Hepatic stellate cell (primary cell): ENCODE results near the gene ZNF608.

ENCODE experiments used
- DNase-seq: peaks from one replicate; pipeline ENCODE4 v3.0.0; 2011; ENCODE audit warnings: low spot score

Gene ZNF608

DNA sequence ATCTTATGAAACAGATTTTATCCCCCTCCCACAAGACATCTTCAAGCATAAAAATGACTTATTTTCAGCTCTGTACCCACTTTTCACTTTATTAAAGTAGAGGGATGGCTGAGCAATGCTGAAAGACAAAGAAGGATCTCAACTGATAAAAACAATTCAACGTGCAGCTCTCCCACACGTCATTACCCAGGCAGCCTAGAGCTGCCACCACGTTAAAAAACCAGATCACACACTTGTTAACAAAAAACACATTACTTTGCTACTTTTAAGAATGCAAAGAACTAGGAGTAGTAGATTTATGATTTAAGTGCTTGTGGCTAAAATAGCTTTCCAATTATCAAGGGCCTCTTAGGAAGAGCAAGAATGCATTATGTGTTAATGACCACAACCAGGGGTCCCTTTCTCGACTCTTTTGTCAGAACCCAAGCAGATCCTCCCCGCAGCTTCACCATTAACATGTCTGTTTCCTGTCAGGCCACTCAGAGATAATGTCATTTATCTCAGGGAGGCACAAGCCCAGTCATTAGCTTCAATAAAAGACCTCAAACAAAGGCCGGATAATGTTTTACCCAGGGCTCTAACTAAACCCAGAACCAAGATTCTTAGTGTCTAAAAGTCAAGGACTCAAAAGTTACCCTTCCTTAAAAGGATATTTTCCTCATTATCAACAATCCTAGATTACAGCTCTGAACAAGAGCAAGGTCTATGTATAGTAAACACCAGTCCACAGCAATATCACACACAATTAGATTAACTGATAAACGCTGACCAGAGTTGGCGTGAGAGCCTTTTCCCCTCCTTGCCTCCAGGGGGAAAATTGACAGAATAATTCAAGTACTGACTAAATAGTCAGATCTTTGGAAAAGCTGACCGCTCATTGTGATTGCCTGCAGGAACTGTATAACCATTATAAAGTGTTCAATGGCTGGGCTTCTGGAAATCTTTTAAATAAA, 7.5 kb downstream of the ZNF608 start:
- DNase-seq: no peak

DNA sequence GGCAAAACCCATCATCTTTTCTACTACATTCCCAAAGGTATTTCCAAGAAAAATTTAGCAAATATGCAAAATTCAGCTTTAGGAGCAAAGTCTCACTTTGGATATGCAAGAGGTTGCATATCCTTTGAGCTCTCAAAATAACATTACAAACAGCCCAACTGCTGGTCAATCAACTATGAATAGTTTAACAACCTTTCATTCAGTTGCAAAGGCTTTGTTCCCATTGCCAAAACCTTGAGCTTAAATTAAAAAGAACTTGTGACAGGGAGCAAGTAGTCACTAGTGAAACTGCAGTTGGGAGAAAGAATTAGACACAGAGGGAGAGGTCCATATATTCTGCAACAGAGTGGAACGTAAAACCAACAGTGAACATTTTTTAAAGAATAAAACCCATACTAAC, 8.8 kb downstream of the ZNF608 start:
- DNase-seq: no peak

DNA sequence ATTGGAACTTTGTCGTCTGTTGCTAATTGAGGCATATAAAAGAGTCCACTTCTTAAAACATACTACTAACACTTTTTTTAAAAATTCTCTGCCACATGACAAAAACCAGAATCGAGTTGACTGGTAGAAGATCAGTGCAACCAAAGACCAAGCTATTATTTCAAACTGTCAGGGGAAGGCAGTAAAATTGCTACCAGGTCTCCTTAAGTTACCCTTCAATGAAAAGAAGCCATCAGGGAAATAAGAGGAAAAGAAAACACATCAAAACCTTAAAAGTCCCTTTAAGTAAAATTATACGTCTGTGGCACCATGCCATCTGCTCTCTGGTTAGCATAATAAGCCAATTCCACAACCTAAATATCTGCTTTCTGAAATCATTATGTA, 9.6 kb downstream of the ZNF608 start:
- no peak for DNase-seq

DNA sequence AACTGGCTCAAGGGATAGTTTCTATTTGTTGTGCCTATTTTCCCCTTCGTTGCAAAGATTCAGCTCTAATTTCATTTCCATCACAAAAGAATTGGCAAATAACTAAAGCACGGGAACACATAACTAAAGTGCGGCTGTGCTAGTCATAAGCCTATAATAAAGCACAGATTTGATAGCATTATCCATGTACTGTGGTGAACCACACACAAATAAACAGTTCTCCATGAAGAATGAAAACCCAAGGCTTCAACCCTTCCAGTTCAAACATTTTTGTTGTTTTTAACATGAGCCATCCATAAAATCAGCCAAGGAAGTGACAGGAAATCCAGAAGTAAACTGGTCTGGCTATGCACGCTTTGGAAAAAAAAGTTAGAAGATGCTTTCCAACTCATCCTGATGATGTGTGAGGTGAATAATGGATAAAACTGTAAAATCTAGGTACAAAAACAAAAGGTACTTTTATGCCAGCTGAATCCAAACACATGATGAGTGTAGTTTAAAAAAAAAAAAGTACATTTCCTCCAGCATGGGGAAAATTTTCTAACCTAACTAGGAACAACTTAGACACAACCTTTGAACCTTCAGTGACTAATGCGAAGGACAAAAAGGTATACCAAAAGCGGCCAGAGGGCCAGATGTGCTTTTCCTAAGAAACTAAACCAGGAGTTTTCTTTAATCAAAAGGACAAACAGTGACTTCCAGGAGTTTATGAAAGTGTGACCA, 10.2 kb downstream of the ZNF608 start:
- peak; percentile 77 for DNase-seq

DNA sequence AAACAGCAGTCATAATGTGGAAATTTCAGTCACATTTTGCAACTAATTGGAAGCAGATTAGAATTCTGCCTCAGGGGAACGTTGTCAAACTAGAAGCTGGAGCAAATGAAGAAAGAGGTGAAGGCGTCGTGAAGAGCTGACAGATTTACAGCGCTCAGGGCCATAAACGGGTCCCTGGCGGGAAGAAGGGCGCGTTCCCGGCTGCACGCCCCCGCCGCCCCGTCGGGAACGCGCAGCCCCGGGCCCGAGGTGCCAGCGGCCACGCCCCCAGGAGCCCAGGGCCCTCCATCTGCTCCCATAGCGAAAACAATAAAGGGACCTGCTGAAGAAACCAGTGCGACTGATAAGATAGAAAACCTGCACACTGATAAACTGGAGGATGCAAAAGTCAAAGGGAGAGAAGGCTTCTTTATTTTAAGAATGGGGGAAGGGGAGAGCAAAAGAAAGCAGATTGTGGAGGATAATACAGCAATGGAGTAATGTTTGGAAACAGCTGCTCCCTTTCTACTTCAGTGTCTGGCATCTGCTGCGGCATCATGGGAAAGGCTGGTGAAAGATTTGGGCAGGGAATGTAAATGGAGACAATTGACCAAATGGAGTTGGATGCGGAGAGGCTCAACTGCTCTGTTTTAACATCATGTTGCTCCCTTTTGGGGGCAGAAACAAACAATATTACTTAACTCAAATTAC, 11.1 kb downstream of the ZNF608 start:
- no peak for DNase-seq

DNA sequence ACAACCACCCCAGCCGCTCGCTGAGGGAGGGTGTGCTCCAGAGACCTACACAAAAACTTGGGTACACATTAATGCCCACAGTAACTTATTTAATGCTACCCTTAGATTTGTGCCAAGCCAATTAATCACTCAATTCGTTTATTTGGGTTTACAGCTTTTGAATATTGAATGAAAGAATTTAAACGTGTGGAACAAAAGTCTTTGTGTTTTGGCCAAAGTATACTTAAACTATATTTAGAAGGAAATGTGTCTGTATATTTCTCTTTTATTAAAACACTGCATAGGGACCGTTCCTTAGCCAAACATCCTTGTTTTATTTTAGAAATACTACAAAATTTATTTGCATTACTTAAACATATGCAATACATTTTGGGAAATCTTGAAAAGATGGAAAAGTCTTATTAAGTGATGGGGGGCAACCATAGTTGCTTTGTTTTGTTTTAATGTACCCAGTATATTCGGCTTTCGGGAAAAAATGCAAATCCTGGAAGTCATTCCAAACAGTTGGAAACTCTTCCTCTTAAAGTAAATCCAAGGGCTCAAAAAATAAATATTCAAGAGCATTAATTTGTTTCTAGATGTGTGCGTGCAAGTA, 11.8 kb downstream of the ZNF608 start:
- no peak for DNase-seq

DNA sequence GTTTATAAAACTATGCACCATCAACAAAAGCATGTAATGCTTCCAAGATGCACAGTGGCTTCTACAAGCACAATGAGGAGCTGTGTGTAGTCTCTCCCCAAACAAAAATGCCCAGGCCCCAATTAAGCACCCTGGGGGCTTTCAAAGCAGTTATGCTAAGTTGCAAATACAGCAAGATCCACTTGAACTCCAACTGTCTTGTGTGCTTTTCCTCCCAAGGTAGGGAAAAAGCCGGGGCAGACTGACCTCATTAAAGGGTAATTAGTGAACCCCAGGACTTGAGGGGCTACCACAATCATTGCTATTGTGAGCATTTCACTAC, 13.1 kb downstream of the ZNF608 start:
- DNase-seq: no peak

DNA sequence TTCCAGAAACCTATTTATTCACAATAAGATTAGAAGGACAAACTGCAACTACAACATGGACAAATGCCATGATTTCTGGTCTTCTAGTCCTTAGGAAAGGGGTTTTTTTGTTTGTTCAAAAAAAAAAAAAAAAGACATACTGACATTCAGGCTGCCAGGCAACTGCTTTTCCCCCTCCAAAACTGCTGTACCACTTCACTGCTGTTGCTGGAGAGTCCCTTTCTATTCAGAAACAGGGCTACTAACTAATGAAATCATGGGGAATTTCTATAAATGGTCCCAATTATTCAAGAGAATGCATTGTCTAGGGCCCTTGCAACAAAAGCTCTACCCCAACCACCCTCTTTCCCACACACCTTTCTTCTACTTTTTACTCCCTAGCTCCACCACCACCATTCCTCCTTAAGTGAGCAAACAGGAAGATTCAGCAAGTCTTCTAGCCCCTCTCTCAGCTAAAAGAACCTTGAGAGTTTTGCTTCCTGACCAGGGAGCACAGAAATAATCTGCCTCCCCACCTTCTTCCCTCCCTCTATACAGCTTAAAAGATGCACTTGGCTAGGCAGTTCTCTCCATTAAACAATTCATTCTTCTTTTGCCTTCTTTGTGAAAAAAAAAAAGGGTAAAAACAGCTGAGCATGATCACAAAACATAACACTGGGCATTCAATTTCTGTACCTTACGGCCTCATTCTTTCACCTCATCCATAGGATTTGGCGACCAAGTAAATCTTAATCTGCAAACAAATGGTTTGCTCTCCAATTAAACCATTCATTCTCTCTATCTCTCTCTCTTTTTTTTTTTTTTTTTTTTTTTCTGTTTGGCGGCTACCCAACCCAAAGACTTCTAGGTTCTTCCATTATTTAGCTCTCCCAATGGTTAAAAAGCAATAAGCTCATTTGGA, 13.8 kb downstream of the ZNF608 start:
- no peak for DNase-seq

DNA sequence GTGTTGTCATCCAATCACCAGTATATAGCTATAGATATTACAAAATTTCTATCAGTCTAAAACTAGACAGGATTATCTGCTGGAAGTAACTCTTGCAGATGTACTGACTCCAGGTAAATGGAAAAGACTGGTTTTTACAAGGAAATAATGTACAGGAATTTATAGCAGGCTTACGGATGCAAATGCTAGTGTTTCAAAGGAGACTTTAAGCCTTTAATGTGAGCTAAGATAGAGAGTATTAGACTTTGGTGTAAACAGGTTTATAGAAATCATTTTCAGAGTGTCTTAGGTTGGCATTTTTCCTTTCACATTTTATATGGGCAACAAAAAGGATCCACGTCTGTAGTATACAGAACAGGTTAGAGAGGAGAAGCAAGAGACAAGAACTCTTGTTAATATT, 16.1 kb downstream of the ZNF608 start:
- DNase-seq: no peak

DNA sequence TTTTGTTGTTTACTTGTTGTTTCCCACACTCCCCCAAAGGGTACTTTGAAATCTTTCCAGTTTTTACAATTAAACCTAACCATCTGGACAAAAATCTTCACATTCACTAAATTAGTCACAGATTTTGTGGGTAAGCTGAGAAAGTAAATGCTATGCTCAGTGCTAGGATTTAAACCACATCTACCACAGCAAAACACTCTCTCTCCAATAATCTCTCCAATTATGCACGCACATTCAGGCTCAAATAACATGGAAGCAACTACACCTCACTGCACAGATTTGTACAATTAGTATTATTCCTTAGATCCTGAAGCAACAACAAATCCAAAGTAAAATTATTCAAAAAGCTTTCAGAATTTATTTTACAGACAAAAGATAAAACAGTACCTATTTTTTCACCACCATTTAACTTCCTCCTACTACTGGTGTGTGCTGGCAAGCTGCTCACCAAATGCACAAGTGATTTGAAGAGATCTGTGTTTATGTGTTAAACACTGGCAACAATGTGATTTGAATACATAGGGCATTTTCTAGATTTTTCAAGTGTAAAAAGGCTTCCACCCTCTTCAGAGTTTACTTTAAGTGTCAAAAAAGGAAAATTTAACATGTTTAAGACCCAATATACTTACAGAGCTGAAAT, 16.6 kb downstream of the ZNF608 start:
- DNase-seq: no peak

DNA sequence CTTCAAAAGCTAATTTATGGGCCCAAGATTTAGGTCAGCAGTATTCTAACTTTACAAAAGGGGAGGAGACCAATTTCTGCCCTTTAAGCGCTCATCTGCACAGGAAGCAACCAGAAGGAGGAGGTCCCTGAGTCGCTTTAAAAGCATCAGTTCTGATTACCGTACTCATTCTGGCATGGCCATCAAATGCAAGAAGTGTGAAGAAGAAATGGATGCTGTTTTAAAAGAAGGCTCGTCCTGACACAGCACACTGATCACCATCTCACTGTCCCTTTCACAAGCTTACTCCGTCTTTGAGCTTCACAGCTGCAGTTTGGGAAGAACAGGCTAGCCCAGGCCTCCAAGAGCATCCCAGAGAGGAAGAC, 17.5 kb downstream of the ZNF608 start:
- no peak for DNase-seq

DNA sequence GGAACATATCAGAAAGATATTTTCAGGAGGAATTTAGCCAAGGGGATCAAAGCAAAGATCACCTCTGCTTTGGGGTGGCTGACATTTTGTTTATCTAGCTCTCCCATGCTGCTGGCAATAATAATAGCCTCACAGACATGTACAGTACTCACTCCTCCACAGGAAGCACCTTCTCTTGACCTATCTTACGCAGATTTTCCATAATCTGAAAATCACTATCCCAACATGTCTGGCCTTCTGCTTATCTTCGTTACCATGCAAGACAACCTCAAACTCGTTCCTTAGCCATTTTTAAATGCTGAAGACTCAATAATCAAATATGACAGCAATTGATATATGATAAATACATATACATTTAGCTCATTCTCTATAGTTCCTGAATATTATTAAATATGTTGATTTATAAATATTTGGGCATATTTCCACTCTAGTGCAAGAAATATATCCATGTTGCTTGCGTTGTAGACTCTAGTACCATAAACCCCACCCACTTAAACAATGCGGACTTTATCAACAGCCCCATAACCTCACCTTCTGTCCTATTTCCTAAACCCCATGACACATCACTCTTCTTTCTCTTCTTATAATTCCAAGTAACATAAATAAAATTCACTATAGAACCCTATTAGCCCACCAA, 18.0 kb downstream of the ZNF608 start:
- no peak for DNase-seq

DNA sequence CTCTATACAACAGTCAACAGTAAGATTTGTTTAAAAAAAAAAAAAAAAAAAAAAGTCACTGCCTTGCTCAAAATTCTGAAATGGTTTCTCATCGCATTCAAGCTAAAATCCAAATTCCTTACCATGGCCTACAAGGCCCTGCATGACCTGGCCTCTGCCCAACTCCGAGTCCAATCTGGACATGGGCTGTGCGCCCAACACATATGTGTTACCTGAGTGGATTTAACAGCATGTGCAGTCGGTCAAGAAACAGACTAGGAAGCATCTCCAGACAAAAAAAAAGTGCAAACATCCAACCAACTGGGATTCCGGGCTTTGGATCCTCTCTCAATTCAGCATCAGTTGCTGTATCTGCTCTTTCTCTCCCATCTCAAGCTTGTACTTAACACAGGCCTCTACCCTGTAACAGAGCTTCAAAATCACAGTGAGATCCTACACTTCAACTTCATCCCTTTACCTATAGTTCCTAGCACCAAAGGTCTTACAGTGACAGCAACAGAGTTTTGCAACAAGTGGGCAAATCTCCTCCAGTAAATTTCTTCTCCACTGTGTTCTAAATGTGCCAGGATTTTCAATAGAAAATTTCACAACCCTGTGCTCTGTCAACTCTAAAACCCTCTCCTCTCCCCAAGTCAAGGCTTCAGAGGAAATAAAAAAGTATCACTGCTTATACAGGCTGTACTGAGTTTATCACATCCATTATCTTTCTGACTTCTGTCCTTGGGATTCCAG, 19.6 kb downstream of the ZNF608 start:
- no peak for DNase-seq

DNA sequence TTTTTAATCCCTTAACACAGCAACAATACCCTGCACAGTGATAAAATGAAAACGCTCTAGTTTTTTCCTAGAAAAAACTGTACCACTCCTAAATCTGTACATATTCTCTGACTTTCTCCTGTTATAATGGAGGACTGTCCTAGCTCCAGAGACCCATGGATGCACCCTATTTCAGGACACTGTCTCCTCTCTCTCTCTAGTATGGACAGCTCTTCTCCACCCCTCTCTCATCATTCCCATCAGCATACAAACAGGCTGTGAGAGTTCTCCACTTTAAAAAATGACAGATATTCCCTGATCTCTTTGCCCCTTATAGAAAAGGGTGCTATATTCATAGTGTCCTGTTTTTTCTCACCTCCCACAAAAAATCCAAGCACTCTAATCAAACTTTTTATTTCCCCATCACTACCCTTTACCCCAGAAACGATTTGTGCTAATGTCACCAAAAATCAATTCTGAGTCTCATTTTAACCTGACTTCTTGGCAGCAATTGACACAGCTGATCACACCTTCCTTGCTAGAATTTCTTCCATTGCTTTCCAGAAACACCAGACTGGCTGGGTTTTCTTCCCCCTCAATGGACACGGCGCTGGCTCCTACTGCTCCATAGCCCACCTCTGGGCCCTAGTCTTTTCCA, 20.7 kb downstream of the ZNF608 start:
- no peak for DNase-seq

DNA sequence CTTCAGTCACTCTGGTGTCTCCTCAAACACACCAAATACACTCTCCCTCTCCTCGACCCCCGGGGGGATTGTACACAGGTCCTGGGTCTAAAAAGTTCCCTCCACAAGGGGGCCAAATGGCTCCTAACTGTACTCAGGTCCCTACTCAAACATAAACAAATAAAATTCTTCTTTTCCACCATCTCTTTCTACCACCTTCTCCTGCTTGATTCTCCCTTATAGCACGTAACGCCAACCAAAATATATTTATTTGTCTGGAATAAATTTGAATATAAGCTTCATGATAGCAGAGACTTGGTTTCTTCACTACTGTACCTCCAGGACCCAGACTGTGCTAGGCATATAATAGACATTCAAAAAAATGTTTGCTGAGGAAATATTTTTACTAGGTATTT, 21.4 kb downstream of the ZNF608 start:
- DNase-seq: no peak

DNA sequence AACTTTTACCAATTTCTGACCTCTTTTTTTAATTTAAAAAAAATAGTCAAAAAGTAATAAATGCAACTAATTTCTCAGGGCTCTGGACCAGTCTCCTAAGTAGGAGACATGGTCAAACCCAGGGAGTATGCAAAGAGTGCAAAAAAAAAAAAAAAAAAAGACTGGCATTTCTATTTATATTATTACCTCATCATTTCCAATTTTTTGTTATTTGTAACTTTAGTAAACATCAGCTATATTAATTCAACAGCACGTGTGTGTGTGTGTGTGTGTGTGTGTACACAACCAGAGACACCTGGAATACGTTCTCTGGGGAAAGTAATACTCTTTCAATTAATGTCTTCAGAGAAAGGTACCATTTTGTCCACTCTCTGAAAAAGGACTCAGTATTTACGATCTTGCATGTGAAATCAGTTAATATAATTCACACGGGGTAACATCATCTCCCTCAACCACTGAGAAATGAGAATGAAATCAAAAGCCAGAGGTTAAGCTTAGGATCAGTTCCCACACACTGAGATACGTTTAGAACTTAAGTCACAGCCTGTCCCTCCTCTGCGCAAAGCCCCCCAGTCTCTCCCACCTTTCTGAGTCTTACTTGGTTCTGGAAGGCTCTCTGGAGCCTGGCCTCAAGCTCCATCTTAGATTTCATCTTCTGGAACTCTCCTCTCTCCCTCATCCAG, 21.9 kb downstream of the ZNF608 start:
- DNase-seq: no peak

DNA sequence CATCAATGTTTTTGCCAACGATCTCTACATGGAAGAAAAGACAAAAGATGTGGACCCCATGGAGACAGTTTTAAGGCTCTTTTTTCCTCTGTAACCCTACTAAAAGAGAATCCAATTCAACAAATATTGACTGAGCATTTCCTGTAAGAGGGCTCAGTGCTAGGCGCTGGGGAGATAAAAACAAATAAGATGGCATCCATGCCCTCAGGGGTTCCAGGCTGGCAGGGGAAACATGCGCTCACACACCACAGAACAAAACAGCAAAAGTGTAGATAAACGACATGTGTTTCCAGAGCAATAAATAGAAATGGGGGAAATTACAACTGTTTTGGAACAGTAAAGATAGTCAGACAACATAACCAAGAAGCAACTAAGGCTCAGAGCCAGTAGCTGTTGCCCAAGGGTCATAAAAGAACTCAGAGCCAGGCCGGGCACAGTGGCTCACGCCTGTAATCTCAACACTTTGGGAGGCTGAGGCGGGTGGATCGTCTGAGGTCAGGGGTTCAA, 25.2 kb downstream of the ZNF608 start:
- DNase-seq: no peak

DNA sequence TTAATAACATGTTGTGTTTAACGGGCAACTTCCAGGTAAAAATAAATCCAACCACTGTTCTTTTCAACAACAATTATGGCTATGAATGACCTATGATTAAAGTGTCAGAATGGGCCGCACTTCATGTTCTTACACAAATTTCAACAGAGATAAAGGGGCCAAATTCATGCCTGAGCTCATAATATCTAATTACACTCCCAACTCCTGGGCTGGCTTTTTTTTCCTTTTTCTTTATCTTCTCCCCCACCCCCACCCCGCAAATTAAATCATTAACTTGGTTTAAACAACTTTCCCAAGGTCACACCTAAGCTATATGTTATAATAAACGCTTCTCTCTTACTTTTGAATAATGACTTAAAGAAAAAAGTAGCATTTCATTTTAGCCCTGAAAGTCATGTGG, 25.8 kb downstream of the ZNF608 start:
- no peak for DNase-seq
